Middle frontal gyrus (tissue), 1 donor: ENCODE data around the gene DNAJC15.
"Not testable (repeated sequence)": the region's sequence is repeated elsewhere in the genome, so short reads cannot be mapped to it uniquely, and the experiment has no call there.

Experiments
- DNase-seq: peaks from one replicate; pipeline ENCODE4 v3.0.0-alpha.2; 2015; ENCODE audit warnings: low spot score; ENCODE audit errors: extremely low spot score

Gene DNAJC15

GRCh38 chr13:43003729-43004128, 19.7 kb upstream of the DNAJC15 start:
- DNase-seq = no peak

DNA sequence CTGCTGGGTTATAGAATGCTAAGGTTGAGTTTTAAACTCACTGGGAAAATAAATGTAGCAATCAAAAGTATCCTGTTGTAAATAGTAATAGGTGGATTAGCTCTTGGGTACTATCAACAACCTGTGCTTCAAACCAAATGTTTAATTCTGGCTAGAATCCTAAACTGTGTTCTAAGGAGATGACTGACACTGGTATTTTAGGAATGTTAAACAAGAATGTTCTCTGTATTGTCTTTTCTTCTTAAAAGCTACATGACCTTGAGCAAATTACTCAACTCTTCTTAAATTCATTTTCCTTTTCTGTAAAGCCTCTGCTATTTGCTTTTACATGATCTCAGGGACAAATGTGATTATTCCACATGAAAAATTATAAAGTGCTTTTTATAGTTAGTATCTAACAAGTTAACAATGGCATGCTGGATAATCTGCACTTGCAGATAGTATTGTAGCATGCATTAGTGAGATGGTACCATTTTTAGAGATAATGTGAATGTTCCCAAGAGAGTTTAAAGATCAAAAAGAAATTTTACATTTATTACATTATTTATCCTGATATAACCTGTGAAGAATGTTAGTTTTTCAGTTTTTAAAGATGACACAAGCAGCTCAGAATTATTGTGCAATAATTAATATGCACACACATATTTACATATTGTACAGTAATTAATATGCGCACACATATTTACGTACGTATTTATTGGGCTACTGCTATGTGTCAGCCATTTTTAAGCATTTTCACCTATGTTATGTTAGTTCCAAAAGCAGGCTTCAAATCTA, 17.7 kb upstream of the DNAJC15 start:
- DNase-seq = no peak

DNA sequence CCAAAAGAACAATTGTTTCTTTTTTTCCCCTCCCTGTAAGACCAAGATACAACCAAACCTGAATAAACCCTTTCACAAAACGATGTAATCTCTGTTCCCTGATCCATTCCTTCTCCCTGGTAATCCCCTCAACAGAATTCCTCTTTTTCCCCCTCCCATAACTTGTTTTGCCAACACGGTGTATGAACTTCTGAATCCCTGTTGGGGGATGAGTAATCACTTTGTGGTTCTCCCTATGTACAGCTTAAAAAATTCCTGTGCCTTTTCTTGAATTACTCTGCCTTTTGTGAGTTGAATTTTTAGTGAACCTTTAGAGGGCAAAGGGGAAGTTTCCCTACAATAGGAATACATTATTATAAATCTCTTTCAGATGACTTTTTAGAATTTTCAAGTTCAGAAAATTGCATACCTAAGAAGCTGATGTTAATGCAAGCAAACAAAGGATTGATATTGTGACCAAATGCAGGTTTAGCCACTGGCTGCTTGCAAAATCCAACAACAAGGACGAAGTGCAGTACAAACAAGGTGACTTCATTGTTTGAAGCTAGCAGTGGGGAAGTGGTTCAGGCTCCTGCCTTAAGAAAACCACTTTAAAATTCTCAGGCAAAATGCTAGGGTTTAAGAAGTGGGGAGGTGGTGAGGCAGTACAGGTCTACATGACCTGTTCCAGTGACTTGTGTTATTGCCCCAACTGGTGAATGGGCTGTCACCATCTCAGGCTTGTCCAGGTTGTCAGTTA, 16.3 kb upstream of the DNAJC15 start:
- DNase-seq = no peak

DNA sequence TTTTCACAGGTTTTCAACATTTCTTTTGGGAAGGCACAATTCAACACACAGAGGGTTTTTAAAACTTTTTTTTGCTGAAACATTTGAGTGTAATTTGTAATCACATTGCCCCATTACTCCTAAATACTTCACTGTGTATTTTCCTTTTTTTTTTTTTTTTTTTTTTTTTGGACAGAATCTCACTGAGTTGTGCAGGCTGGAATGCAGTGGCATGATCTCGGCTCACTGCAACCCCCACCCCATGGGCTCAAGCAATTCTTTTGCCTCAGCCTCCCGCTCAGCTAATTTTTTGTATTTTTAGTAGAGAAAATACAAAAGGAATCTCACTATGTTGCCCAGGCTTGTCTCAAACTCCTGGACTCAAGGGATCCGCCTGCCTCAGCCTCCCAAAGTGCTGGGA, 14.8 kb upstream of the DNAJC15 start:
- DNase-seq = no peak

DNA sequence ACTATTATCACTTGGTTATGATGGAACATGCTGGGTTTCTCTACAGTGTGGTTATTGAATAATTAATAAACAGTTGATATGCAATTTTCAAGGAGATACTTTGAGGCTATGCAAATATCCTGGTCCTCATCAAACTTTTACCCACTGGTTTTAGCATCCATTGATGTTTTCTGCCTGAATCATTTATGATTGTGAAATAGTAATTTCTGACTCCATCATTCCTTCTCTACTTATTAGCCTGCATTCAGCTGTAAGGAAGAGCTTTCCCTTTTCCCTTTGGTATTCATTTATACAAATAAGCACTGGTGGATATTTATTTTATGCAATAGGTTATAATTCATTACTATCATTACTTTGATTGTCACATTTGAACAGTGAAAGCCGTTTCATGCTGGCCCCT, 13.9 kb upstream of the DNAJC15 start:
- DNase-seq = no peak

DNA sequence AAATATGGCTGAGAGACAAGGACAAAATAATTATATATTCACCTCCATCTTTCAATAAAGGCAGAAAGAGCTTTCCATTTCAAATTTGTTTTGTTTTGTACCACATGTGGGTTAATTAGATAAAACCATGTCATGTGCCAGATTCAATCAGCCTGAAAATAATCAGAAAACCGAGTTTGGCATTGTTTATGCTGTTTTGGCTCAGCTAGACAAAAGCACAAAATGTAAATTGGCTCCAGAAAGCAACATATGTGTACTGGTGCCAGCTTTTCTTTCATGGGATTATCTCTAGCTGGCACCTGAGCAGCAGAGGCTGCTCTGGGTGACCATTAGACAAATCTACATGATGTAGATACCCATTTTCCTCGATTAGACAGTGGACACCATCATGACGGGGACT, 9.2 kb upstream of the DNAJC15 start:
- no peak for DNase-seq

DNA sequence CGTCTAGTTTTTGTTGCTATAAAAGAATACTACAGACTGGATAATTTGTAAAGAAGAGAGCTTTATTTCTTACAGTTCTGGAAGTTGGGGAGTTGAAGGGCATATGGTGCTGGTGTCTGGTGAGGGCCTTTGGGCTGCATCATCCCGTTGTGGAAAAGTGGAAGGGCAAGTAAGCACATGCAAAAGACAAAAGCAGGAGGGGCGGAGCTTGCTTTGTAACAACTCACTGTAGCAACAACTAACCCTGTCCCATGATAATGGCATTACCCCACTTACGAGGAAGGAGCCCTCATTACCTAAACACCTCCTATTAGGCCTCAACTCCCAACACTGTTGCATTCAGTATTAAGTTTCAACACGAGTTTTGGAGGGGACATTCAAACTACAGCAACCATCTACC, 7.2 kb upstream of the DNAJC15 start:
- no peak for DNase-seq

GRCh38 chr13:43019811-43020210, 3.6 kb upstream of the DNAJC15 start:
- DNase-seq = no peak

DNA sequence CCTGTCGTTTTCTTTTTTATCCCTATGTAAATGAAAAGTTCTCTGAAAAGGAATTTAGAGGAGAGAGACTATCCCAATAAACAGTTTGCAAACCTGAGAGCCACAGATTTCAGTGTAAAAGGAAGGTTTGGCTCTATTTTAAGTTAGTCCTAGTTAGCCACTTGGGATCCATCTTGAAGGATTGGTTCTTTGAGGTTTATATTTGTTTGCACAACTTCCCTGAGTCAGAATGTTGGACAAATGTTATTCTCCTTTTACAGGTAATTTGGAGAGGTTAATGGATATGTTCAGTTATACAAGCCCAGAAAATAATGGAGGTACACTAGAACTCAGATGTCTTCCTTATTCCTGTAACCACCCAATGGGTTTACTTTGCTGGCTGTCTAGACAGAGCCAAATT, 2.6 kb upstream of the DNAJC15 start:
- DNase-seq = no peak

DNA sequence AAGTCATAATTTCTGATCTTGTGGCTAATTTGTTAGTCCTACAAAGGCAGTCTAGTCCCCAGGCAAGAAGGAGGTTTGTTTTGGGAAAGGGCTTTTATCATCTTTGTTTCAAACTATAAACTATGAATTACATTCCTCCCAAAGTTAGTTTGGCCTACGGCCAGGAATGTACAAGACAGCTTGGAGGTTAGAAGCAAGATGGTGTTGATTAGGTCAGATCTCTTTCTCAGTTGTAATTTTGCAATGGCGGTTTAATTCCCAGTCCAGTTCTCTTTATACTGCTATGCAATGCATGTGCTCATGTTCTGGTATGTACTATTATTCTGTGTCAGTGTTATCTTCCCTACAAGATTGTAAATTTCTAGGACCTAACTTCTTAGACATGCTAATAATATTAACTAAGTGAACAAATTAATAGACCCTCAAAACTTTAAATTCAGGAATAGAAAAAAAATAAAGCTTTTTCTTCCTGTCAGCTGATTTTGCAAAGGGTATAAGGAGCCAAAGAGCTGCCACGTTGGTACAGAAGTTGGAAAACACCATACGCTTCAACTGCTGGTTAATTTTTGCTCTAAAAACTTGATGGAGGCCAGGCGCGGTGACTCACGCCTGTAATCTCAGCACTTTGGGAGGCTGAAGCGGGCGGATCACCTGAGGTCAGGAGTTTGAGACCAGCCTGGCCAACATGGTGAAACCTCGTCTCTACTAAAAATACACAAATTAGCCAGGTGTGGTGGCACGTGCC, 1.3 kb upstream of the DNAJC15 start:
- DNase-seq = no peak

DNA sequence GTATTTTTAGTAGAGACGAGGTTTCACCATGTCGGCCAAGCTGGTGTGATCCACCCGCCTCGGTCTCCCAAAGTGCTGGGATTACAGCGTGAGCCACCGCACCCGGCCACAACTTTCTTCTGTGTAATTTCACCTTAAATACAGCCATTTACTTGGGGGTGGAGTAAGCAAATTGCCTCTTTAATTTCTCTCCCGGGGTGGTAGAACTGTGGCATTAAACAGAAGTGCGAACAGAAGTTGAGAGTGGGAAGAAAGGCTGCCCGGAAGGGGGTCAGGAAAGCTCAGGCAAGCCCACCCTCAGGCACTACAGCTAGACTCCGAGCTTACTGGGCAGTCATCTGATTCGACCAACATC, 475 bp upstream of the DNAJC15 start:
- no peak for DNase-seq

GRCh38 chr13:43026262-43026661, 2.9 kb downstream of the DNAJC15 start:
- no peak for DNase-seq

- DNase-seq = no peak
Observed at GRCh38 chr13:43030548-43030947, 7.2 kb downstream of the DNAJC15 start.

DNA sequence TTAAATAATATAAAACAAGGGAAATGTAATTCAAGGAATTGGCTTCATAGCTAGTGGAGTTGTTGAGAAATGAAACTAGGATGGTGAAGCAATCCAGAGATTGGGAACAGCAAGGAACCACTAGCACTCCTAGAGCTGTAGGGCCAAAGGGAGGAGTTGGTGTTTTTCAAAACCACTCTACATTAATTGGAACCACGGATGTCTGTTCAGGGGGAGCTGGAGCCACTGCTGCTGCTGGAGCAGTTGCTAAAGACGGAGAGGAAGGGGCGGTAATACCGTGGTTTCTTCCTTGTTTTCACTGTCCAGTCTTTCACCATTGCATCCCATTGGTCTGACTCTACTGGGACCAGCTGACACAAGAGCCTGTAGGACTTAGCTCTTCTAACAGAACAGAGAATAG, 8.5 kb downstream of the DNAJC15 start:
- DNase-seq = no peak

DNA sequence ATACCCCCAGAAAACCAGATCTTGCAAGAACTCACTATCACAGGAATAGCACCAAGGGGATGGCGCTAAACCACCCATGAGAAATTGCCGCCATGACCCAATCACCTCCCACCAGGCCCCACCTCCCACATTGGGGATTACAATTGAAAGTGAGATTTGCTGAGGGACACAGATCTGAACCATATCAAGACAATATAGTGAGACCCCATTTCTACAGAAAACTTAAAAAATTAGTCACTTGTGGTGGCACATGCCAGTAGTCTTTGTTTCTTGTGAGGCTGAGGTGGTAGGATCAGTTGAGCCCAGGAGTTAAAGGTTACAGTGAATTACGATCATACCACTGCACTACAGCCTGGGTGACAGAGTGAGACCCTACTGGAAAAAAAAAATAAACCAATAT, 9.7 kb downstream of the DNAJC15 start:
- DNase-seq = no peak

GRCh38 chr13:43036351-43037250, 13.2 kb downstream of the DNAJC15 start:
- no peak for DNase-seq

GRCh38 chr13:43039966-43040365, 16.6 kb downstream of the DNAJC15 start:
- DNase-seq = no peak

GRCh38 chr13:43040581-43041368, 17.4 kb downstream of the DNAJC15 start:
- not testable (repeated sequence) for DNase-seq

DNA sequence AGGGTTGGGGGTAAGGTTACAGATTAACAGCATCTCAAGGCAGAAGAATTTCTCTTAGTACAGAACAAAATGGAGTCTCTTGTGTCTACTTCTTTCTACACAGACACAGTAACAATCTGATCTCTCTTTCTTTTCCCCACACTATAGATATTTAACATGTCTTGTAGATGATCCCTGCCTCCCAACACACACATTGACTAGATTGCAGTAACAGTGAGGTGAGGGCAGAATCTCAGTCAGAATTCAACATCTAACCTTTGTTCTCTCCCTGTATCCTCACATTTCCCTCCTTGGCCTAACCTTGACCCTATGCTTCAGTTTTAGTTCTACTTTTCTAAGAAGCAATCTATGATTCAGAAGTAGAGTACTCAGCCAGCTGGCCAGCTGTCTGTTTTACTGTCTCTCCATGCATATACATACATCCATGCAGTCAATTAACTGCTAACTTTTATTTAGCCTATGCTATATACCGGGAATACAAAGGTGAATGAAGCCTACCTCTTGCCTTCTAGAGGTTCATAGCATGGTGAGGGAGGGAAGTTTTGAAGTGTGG, 18.1 kb downstream of the DNAJC15 start:
- DNase-seq = no peak

GRCh38 chr13:43042410-43042921, 19.1 kb downstream of the DNAJC15 start:
- DNase-seq = no peak
